Duodenal mucosa (tissue), 2 donors: ENCODE measurements around the gene NGB.

Source experiments
- H3K27ac ChIP-seq: one replicate; pipeline ENCODE4 v1.7.0; 2013; ENCODE audit warnings: low read depth, low read length
- H3K27me3 ChIP-seq, 2 donors: one replicate each; pipeline ENCODE4 v1.7.0; 2013; ENCODE audit warnings: low read length in 2 of 2, control low read depth in 1 of 2; ENCODE audit not compliant: insufficient read depth in 2 of 2, control insufficient read depth in 1 of 2
- H3K36me3 ChIP-seq, 2 donors: one replicate each; pipeline ENCODE4 v1.7.0; 2013; ENCODE audit warnings: low read length in 2 of 2, control low read depth in 1 of 2; ENCODE audit not compliant: insufficient read depth in 2 of 2, control insufficient read depth in 1 of 2
- H3K4me1 ChIP-seq, 2 donors: one replicate each; pipeline ENCODE4 v1.7.0; 2013; ENCODE audit warnings: low read length in 2 of 2, control low read depth in 1 of 2; ENCODE audit not compliant: insufficient read depth in 2 of 2, control insufficient read depth in 1 of 2
- H3K4me3 ChIP-seq, 2 donors: one replicate each; pipeline ENCODE4 v1.7.0; 2013; ENCODE audit warnings: low read length in 2 of 2, low read depth in 1 of 2
- H3K9ac ChIP-seq, 2 donors: one replicate each; pipeline ENCODE4 v1.7.0; 2013; ENCODE audit warnings: low read length in 2 of 2, low read depth in 1 of 2
- H3K9me3 ChIP-seq, 2 donors: one replicate each; pipeline ENCODE4 v1.7.0; 2013; ENCODE audit warnings: low read length in 2 of 2, control low read depth in 1 of 2; ENCODE audit not compliant: control insufficient read depth in 1 of 2

Gene NGB

GRCh38 chr14:77225254-77225653 lies 45.8 kb downstream of the NGB start:
- Histone ChIP-seq H3K9ac (no peak overlapping the region), H3K27ac (no peak overlapping the region), H3K36me3 (no peaks in the 10 kb centered on the region), H3K27me3 (no peaks in the 10 kb centered on the region), H3K4me1 (no peaks in the 10 kb centered on the region), H3K4me3 (no peak overlapping the region), H3K9me3 (no peaks in the 10 kb centered on the region)

DNA sequence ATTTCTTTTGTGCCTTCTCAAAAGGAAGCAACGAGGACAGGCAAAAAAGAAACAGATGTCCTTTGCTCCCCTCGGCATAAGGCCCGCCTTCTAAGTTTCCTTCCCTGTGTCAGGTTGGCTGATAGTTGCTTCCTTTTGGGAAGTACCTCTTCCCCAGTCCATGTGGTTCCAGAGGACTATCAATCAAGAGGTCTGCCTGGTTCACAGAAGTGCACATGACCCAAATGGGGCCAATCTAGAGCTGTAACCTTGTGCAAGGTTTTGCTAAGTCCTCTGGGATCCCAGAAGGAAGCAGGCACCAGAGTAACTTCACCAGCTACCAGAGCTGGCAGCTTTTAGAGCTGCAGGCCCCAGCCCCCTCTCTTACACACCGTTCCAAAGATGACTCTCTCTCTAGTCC lies 46.8 kb downstream of the NGB start:
- Histone ChIP-seq H3K27ac (no peak overlapping the region), H3K9ac (no peak overlapping the region), H3K4me1 (no peaks in the 10 kb centered on the region), H3K36me3 (no peaks in the 10 kb centered on the region), H3K27me3 (no peaks in the 10 kb centered on the region), H3K9me3 (no peaks in the 10 kb centered on the region), H3K4me3 (no peak overlapping the region)

DNA sequence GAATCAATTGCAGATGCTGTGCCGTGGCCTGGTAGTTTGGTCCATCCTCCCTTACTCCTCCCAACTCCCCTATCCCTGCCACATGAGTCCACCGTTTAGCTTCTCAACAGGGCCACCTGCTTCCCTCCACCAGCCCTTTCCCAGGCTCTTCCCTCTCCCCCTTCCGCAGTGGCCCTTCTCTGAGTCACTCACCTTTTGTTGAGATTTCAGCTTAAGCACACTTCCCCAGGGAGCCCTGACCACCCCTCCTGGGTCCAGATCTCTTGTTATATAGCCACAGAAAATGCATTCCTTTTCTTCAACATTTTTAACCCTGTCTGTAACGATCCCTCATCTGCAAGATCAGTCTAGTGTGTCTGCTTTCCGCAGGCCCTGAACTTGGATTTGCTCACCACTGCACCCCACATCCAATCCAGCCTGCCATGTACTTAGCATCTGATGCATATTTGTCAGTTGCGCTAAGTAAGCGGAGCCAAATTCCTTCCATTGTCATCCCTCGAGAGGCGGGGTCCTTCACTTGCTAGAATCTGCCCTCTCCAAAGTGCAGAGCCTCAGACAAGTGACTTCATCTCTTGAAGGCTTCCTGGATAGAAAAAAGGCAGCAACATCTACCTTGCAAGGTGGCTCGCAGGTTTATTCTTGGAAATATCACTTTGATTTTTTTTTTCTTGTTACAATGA lies 48.3 kb downstream of the NGB start:
- Histone ChIP-seq H3K4me3 (no peak overlapping the region), H3K4me1 (no peaks in the 10 kb centered on the region), H3K27ac (no peak overlapping the region), H3K36me3 (no peaks in the 10 kb centered on the region), H3K9ac (no peak overlapping the region), H3K27me3 (no peaks in the 10 kb centered on the region), H3K9me3 (no peaks in the 10 kb centered on the region)

DNA sequence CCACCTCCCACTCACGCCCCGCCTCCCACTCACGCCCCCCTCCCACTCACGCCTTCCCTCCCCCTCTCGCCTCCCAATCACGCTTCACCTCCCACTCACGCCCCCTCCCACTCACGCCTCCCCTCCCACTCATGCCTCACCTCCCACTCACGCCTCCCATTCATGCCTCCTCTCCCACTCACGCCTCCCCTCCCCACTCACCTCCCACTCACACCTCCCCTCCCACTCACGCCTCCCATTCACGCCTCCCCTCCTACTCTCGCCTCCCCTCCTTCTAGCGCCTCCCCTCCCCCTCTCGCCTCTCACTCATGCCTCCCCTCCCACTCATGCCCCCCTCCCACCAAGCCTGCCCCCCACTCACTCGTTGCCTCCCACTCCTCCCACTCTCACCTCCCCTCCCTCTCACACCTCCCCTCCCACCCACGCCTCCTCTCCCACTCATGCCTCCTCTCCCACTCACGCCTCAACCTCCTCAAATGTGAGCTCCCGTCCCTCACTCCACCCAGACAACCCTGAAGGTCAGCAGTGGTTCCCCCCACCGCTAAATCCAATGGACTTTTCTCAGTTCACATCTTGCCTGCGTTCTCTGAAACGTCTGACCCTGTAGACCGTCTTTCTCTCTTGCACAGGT lies 49.6 kb downstream of the NGB start:
- no peak overlapping the region for H3K9ac ChIP-seq
- peaks cover 0 to 4% of the 10 kb centered on the region in 2 donors for H3K27me3 ChIP-seq
- no peaks in the 10 kb centered on the region for H3K4me1 ChIP-seq
- no peak overlapping the region for H3K27ac ChIP-seq
- no peaks in the 10 kb centered on the region for H3K9me3 ChIP-seq
- no peaks in the 10 kb centered on the region for H3K36me3 ChIP-seq
- no peak overlapping the region for H3K4me3 ChIP-seq

DNA sequence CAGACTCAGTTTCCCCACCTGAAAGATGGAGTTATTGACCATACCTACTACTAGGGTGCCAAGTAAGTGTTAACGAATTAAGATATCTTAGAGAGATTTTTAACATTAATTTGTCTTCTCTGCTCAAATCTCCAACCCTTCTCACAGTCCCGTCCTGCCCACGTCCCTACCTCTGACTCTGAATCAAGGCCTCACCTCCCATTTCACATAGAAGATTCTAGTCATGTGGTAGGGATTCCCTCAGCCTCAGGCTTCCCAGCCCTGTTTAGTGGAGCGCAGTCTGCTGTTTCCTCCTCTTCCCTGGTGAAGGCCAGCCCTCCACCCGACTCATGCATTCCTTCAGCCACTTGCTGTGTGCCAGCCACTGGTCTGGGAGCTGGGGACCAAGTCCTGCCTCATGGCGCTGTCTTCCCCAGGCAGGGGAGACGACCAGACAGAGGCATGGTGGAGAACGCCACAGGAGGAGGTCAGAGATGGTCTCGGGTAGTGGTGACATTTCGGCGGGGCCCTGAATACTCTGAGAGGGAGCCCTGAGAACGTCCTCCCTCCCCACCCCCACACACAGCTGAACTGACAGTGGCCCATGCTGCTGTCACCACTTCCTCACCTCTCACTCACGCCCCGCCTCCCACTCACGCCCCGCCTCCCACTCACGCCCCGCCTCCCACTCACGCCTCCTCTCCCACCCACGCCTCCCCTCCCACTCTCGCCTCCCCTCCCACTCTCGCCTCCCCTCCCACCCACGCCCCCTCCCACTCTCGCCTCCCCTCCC lies 50.6 kb downstream of the NGB start:
- no peak overlapping the region for H3K27ac ChIP-seq
- no peak overlapping the region for H3K9ac ChIP-seq
- H3K9me3 ChIP-seq, result no peaks in the 10 kb centered on the region
- H3K36me3 ChIP-seq, result no peaks in the 10 kb centered on the region
- H3K4me3 ChIP-seq, result no peak overlapping the region
- no peaks in the 10 kb centered on the region for H3K4me1 ChIP-seq
- peaks cover 0 to 4% of the 10 kb centered on the region in 2 donors for H3K27me3 ChIP-seq

GRCh38 chr14:77219591-77219990 lies 51.4 kb downstream of the NGB start:
- Histone ChIP-seq H3K9ac (no peak overlapping the region), H3K27me3 (peaks cover 0 to 4% of the 10 kb centered on the region in 2 donors), H3K4me3 (no peak overlapping the region), H3K4me1 (no peaks in the 10 kb centered on the region), H3K27ac (no peak overlapping the region), H3K9me3 (no peaks in the 10 kb centered on the region), H3K36me3 (no peaks in the 10 kb centered on the region)

DNA sequence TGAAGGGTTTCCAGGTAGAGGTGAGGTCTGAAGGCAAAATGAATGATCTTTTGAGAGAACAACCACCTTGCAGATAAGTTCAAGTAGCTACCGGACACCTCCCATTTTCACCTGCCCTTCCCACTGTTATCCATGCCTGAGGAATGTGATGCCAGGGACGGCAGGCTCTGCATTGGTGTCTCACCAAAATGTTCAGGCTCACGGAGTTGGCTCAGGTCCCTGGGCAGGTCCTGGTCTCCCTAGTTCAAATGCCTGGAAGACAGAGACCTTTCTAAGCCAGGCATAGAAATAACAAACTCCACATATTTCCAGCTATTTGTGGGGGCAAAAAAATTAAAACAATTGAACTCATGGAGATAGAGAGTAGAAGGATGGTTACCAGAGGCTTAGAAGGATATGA lies 53.5 kb downstream of the NGB start:
- Histone ChIP-seq H3K4me3 (no peak overlapping the region), H3K9me3 (no peaks in the 10 kb centered on the region), H3K36me3 (no peaks in the 10 kb centered on the region), H3K9ac (no peak overlapping the region), H3K4me1 (no peaks in the 10 kb centered on the region), H3K27ac (no peak overlapping the region), H3K27me3 (peaks cover 0 to 10% of the 10 kb centered on the region in 2 donors)
